ENCODE measurements around the gene COL4A3.
A peak's percentile ranks its signal among the peaks of the same experiment; 100 is the strongest.

DNA sequence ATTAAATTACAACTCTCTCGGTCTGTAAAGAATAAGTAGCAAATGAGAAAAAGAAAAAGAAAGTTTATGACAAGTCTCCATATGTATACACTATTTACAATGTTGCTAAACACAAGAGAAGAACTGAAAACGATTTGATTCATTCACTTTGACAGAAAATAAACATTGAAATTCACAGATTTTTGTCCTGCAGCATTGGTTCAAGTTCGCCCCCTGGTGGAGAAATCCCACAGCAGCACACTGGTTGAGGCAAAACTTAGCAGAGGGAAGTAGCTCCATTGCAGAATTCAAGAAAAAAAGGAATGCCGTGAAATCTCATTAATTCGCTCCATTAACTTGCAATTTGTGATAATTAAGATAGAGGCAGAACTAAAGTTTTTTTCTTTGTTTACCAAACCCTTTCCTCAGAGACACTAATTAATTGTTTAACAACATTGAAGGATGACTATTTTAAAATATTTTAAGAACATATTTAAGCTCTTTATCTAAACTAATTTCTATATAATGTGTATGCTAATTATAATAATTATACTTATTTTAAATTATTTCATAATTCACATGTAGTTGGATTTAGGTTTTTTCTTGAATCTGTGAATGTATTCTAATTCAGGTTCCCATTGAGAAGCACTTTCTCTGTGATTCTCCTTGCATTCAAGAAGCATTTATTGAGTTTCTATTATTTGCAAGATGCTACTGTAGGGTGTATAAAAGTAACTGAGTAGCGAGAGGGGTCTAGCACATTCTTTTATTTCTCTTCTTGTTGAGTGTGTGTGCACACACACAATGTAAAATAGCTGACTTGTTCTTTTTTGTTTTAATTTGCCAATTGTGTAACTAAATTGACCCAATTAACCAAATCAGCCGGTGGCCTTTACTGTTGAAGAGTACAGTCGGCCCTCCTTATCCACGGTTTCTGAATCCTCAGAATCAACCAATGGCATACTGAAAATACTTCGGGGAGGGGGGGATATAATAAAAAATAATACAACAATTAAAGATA is 74.1 kb downstream of the COL4A3 start:
- TF ChIP-seq, protein P1, sequence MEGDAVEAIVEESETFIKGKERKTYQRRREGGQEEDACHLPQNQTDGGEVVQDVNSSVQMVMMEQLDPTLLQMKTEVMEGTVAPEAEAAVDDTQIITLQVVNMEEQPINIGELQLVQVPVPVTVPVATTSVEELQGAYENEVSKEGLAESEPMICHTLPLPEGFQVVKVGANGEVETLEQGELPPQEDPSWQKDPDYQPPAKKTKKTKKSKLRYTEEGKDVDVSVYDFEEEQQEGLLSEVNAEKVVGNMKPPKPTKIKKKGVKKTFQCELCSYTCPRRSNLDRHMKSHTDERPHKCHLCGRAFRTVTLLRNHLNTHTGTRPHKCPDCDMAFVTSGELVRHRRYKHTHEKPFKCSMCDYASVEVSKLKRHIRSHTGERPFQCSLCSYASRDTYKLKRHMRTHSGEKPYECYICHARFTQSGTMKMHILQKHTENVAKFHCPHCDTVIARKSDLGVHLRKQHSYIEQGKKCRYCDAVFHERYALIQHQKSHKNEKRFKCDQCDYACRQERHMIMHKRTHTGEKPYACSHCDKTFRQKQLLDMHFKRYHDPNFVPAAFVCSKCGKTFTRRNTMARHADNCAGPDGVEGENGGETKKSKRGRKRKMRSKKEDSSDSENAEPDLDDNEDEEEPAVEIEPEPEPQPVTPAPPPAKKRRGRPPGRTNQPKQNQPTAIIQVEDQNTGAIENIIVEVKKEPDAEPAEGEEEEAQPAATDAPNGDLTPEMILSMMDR (IDR thresholded peaks at IDR 0.05; ENCODE audit: low read length) = peak; percentile 97
- TF ChIP-seq EZH2 (IDR thresholded peaks at IDR 0.05; ENCODE audit: borderline replicate concordance, low read length) = no peak

All from OCI-LY1 (cell line).